Cardiac fibroblast (primary cell): ENCODE measurements around the gene FRYL.

Experiments
- DNase-seq, 2 donors: peaks; one replicate each; pipeline versions ENCODE4 v3.0.0 to v3.0.0-alpha.2; 2010; ENCODE audit warnings: low read depth in 2 of 2
- H3K4me3 ChIP-seq, 2 donors: replicated peaks in 1 of 2; 1 replicate in 1 of 2; 2 replicates in 1 of 2; pipeline ENCODE4 v1.5.1; 2011; ENCODE audit warnings: low read depth in 2 of 2, low read length in 2 of 2, mild to moderate bottlenecking in 2 of 2, moderate library complexity in 1 of 2
- TF ChIP-seq, protein P1 (sequence below): IDR thresholded peaks from one replicate; pipeline ENCODE4 v1.5.1; 2011; ENCODE audit warnings: low read depth, mild to moderate bottlenecking, low read length, inconsistent platforms

Gene FRYL

GRCh38 chr4:48680848-48681568, 99.1 kb downstream of the FRYL start:
- no peak for DNase-seq
- TF ChIP-seq, protein P1, sequence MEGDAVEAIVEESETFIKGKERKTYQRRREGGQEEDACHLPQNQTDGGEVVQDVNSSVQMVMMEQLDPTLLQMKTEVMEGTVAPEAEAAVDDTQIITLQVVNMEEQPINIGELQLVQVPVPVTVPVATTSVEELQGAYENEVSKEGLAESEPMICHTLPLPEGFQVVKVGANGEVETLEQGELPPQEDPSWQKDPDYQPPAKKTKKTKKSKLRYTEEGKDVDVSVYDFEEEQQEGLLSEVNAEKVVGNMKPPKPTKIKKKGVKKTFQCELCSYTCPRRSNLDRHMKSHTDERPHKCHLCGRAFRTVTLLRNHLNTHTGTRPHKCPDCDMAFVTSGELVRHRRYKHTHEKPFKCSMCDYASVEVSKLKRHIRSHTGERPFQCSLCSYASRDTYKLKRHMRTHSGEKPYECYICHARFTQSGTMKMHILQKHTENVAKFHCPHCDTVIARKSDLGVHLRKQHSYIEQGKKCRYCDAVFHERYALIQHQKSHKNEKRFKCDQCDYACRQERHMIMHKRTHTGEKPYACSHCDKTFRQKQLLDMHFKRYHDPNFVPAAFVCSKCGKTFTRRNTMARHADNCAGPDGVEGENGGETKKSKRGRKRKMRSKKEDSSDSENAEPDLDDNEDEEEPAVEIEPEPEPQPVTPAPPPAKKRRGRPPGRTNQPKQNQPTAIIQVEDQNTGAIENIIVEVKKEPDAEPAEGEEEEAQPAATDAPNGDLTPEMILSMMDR, result no peak

GRCh38 chr4:48673537-48673936, 106.5 kb downstream of the FRYL start:
- TF ChIP-seq, protein P1, result no peak
- DNase-seq, result no peak
- H3K4me3 ChIP-seq, result no peak overlapping the region

More at GRCh38 chr4:48680848-48681568, 99.1 kb downstream of the FRYL start:
- no peak overlapping the region for H3K4me3 ChIP-seq

GRCh38 chr4:48670587-48670986, 109.5 kb downstream of the FRYL start:
- TF ChIP-seq, protein P1, result no peak
- no peak for DNase-seq
- no peak overlapping the region for H3K4me3 ChIP-seq

DNA sequence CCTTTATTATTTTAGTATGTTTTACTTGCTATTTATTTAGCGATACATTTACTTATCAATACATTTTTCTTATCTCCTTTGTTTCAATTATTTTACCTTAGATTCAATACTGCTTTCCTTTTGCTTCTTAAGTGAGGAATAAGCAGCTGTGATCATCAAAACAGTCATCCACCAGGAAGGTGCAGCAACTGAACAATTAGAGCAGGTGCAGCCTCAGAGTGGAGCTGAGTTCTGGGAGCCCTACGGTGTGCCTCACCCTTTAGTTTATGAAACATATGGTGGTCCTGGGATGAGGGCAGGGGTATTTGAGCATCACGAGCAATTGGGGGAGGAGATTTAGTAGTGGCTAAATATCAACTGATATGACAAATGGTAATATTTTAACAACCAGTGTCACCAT, 111.0 kb downstream of the FRYL start:
- no peak overlapping the region for H3K4me3 ChIP-seq
- no peak for DNase-seq
- TF ChIP-seq, protein P1, result no peak

- TF ChIP-seq, protein P1, result no peak
- DNase-seq, result no peak
- no peak overlapping the region for H3K4me3 ChIP-seq
These were observed 111.6 kb downstream of the FRYL start for GRCh38 chr4:48668254-48669017.

- TF ChIP-seq, protein P1, result no peak
- no peak for DNase-seq
- no peak overlapping the region for H3K4me3 ChIP-seq
These were observed 112.9 kb downstream of the FRYL start for GRCh38 chr4:48667148-48667547.
